HG03039 (cell line): Measurements from ENCODE around the gene C12orf76.
A peak's percentile ranks its signal among the peaks of the same experiment; 100 is the strongest.
"Not testable (repeated sequence)": the region's sequence is repeated elsewhere in the genome, so short reads cannot be mapped to it uniquely, and the experiment has no call there.

Experiments used
- ATAC-seq: cut with Tn5 transposase; IDR thresholded peaks from one replicate; pipeline ENCODE4 v1.9.1; 2021; ENCODE audit warnings: mild to moderate bottlenecking, moderate library complexity; ENCODE audit not compliant: unreplicated experiment

Gene C12orf76, protein sequence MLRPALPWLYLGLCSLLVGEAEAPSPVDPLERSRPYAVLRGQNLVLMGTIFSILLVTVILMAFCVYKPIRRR

DNA sequence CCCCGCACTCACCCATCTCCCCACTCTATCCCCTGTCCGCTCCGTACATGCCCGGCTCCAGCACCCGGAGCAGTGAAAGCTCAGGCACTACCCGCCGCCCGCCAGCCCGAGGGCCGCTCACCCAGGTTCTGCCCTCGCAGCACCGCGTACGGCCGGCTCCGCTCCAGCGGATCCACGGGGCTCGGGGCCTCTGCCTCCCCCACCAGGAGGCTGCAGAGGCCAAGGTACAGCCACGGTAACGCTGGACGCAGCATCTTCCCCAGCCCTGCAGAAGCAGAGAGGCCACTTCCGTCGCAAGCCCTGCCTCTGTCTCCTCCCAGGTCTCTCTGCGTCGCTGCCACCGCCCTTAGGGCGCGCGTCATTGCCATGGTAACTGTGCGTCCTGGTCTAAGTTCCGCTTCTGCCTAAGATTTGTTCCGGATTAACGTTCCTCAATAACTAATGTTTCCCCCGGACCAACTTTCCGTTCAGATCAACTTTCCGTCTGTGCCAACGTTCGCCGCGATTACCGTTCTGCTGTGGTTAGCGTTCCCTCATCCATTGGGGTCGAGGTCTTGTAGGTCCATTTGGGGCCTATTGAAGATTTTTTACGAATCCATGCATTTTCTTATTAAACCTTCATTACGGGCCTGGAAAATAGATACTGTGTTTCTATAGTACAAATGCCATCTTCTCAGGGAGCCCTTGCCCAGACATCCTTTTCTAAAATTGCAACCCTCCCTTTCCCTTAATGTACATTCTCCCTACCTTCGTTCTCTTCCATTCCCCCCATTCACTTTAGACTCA is at the start of gene C12orf76:
TSS of gene C12orf76 (minus strand) at position 281 of the 786 bp plus-strand sequence. CDS start at position 254, 27 bp downstream.
- ATAC-seq: peak; percentile 94

DNA sequence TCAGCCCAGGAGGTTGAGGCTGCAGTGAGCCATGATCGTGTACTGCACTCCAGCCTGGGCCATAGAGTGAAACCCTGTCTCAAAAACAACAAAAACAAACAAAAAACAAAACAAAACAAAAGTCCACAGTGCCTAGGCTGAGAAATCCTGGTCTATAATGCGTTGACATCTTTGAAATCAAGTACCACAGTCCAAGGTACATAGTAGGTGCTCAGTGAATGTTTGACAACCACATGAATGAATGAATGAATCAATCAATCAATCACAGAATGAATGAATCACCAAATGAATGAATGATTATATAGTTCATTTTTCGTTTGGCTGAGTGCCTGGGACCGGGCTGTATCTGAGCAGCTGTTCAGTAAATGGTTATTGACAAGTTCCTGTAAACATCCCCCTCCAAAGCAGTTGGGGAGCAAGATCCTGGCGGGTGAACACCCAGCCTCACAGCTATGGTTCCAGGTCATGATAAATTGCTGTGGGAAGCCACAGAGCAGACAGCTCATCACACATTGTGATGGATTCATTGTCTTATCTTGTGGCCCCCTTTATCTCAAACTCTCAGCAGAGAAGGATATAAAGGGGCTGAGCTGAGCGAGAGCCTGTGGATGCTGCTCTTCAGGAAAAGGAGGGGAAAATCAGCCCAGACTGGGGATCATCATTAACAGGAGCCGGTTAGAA is 45.4 kb upstream of the C12orf76 start:
- ATAC-seq: no peak

DNA sequence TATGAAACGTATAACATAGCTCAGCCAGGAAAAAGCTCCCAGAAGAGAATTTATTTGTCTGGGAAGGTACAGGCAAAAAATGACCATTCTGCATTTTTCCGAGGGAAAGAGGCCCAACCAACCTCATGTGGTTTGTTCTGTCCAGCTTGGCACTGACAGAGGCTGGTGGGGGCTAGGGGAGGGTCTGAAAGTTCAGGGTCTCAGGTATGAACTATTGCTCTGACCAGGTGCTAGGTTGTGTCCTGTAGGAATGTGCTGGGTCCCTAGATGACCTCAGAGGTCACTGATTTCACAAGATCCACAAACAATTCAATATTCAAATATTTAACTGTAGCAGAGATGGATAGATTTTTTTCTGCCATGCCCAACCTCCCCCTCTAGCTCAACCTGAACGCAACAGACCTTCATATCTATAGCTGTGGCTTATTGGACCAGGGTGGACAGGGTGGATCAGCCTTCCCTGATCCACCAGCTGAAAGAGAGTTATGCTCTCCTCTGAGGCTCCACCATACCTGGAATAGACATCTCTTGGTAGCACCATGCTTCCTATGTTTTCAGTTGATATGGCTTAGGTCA is 42.9 kb upstream of the C12orf76 start:
- ATAC-seq: no peak

DNA sequence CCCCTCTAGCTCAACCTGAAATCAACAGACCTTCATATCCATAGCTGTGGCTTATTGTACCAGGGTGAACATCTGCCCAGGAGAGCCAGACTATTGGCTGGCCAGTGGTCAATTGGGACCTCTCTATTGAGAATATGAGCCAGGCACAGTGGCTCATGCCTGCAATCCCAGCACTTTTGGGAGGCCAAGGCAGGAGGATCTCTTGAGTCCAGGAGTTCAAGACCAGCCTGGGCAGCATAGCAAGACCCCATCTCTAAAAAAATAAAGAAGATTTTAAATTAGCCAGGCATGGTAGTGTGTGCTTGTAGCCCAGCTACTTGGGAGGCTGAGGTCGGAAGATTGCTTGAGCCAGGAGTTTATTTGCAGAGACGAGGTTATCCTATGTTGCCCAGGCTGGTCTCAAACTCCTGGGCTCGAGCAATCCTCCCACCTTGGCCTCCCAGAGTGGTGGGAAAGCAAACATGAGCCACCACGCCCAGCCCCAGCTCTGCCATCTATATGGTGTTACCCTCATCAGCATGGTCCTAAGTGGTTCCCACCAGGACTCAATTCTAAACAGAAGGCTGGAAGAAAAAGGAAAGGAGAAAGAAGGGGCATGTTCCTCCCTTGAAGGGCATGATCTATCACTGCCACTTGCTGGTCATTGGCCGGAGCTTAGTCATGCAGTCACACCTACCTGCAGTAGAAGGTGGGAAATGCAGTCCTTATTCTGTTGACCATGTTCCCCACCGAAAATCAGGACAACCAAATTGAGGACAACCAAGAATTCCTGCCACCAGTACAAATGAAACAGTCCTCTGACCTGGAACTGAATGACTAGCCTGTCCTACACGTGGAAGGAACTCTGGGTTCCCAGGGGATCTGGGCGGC is 42.2 kb upstream of the C12orf76 start:
- ATAC-seq: no peak

DNA sequence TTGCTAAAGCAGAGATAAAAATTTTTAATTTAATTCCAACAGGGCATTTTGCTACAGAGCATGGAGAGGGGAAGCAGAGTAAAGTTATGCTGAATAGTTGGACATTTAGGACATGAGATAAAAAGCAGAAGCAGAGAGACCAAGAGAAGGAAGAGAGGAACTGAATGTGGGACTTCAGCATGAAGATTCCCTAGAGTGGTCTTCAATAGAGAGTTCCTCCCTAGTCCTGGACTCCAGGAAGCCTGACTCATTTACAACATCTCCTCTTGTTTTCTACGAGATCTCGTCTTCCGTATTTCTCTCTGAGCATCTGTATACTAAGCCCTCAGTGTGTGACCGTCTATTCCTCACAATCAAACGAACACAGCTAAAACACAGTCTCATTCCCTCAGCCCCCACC is 40.6 kb upstream of the C12orf76 start:
- no peak for ATAC-seq

DNA sequence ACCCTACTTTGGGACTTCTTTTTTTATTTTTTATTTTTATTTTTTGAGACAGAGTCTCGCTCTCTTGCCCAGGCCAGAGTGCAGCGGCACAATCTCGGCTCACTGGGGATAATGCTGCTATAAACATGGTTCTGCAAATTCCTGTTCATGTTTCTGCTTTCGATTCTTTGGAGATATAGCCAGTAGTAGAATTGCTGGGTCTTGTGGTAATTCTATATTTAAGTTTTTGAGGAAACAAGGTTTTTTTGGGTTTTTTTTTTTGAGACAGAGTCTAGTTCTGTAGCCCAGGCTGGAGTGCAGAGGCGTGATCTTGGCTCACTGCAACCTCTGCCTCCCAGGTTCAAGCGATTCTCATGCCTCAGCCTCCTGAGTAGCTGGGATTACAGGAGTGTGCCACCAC is 39.9 kb upstream of the C12orf76 start:
- not testable (repeated sequence) for ATAC-seq

DNA sequence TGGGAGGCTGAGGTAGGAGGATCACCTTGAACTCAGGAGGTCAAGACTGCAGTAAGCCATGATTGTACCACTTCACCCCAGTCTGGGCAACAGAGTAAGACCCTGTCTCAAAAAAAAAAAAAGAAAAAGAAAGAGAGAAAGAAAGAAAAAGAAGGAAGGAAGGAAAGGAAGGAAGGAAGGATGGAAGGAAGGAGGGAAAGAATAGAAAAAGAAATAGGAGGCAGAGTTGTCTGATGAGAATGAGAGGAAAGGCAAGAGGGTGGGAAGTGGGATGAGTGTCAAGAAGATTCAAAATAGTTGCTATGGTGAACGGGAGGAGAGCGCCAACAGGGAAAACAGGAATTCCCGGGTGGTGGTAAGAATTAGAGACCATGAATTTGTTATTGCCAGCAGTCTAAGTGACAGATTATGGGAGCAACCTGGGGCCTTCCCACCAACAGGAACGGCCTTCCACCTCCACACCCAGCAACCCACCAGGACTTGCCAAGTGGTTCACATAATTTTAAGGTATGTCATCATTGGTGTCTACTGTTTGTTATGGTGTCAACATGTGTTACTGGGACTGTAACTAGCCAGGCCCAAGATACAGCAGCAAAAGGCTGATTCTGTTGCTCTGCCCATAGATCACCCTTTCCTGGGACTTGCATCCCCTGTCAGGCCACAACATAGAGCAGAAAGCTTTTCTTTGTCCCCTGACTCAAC is 36.1 kb upstream of the C12orf76 start:
- no peak for ATAC-seq

DNA sequence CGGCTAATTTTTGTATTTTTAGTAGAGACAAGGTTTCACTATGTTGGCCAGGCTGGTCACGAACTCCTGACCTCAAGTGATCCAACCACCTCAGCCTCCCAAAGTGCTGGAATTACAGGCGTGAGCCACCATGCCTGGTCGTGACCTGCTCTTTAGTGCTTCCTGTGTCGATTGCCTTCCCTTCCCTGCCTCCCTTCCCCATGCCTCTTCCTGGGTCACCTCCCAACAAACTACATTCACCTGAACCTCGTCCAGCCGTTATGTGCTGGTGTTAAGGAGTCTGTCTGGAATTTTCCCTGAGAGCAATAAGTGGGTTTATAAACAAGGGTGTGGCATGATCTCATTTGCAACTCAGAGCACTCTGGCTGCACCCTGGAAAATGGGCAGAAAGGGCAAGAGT is 32.1 kb upstream of the C12orf76 start:
- no peak for ATAC-seq

DNA sequence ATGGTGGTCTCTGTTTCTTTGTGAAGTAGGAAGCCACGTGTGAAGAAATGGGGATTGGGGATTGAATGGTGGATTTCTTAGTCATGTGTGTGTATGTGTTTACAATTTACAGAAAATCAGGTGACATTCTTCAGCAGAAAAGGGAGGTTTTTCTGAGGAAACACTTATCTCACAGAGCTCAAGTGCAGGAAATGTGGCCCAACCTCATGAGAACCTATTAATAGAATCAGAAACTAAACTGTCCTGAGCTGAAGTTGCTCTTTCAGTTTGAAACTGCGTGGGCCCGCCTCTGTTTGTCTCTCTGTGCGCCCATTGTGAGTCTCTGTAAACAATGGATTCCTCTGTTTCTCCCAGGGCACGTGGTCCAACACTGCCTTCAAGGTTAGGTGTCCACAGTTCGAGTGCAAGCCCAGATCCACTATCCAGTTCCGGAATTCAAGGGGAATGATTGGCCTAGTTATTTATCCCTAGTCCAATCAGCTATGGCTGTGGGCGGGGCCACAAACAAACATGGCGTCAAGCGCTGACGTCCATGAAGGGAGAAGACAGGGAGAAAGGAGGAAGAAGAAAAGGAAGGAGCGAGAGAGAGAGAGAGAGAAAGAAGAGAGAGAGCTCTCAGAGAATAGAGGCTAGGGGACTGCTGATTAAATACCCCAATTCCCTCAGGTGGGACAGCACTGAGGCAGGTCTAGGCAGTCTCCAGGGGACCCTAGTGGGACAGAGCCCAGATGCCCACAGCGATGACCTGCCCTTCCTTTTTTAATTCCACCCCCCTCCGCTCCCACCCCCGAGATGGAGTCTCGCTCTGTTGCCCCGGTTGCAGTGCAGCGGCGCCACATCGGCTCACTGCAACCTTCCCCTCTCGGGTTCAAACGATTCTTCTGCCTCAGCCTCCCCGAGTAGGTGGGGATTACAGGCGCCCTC is 31.4 kb upstream of the C12orf76 start:
- peak; percentile 78 for ATAC-seq

DNA sequence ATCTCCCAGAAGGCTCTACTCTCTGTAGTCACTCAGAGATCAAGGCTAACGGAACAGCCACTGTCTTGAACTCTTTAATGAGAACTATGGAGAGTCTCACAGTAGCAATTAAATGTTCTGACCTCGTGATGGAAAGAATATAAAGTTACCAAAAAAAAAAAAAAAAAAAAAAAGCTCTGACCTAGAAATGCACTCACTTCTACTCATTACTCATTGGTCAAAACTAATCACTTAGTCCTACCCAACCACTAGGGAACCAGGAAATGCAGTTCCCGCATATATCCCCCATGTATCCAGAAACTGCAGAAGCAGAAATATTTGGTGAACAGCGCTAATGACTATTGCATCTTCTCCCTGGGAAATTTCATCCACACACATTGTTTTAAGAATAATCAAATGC is 29.5 kb upstream of the C12orf76 start:
- ATAC-seq: no peak

DNA sequence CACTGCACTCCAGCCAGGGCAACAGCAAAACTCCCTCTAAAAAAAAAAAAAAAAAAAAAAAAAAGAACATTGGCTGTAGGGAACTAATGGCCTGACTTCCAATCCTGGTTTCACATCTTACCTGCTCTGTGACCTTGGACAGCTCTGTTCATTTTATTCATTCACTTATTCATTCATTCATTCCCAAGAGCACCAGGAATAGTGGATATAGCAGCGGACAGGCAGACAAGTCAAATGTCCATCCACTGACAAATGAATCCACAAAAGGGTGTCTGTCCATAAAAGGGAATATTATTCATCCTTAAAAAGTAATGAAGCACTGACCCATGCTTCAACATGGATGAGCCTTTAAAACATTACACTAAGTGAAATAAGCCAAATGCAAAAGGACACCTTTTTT is 27.6 kb upstream of the C12orf76 start:
- ATAC-seq: no peak

DNA sequence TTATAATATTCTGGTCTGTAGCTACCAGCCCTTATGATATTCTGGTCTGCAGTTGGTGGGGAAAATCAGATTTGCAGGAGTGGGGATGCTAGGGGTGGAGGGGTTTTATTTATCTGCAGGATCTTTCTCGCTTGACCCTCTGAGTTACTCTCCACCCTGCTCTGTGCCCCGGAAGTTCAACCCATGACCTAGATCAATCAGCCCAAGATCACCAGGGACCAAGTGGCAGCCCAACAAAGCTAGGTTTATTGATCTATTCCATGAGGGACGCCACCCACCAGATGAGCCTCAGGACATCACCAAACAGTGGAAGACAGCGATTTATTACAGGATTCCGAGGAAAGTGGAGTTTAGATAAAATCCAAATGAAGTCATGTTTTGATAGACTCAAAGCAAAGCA is 25.8 kb upstream of the C12orf76 start:
- ATAC-seq: no peak

DNA sequence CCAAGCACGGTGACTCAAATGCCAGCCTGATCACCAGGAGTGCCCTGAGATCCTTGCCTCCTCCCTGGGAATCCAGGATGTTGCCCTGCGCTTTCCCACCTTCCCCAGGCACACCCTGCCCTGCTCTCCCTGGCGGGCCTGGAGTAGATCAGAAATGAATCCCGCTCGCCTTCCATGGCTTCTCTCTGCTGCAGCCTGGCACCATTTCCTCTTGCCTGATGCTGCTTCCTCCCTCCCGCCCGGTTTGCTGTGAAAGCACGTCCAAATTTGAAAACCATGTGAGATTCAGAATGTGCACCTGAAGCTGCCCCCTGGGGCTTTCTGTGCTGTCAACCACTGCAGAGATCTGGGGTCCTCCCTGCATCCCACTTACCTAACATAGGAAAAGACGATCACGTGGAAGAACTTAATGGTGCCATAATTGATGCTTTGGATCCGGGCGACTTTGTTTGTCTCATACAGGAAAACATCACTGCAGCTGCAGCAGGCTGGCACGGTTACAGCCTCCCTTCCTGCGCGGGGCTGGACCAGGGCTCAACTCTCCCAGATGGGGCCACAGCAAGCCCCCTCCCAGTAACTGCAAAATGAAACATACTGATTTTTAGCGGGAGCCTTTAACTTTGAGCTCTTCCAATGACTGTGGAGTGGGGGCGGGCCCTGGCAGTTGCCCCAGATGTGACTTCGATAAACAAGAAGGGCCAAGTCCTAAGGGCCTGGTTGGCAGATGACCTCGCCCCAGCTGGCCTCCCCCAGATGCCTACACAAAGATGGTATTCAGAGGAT is 24.9 kb upstream of the C12orf76 start:
- no peak for ATAC-seq

DNA sequence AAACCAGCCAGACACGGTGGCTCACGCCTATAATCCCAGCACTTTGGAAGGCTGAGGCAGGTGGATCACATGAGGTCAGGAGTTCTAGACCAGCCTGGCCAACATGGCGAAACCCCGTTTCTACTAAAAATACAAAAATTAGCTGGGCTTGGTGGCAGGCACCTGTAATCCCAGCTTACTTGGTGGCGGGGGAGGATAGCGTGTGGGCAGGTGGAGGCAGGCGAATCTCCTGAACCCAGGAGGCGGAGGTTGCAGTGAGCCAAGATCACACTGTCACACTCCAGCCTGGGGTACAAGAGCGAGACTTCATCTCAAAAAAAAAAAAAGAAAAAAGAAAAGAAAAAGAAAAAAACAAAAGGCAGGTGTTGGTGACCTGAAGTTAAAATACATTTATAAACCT is 24.3 kb upstream of the C12orf76 start:
- ATAC-seq: not testable (repeated sequence)

DNA sequence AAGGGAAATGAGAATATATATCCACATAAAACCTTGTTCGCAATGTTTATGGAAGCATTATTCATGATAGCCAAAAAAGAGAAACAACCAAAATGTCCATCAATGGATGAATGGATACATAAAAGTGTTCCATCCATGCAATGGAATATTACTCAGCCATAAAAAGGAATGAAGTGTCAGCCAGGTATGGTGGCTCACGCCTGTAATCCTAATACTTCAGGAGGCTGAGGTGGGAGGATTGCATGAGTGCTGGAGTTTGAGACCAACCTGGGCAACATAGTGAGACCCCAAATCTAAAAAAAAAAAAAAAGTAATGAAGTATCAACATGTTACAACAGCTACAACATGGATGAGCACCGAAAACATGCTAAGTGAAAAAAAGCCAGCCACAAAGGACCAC is 23.6 kb upstream of the C12orf76 start:
- ATAC-seq: no peak

DNA sequence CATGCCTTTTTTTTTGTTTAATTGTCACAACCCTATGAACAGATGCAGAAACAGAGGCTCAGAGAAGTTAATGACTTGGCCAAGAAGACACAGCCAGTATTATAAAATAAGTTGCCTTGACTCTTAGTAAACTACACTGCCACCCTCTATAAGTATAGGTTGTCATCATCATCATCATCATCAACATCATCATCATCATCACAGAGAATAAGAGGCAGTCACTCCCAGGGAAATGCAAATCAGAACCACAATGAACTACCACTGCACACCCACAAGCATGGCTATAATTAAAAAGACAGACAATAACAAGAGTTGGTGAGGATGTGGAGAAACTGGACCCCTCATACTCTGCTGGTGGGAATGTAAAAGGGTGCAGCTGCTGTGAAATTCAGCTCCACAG is 23.2 kb upstream of the C12orf76 start:
- ATAC-seq: no peak

DNA sequence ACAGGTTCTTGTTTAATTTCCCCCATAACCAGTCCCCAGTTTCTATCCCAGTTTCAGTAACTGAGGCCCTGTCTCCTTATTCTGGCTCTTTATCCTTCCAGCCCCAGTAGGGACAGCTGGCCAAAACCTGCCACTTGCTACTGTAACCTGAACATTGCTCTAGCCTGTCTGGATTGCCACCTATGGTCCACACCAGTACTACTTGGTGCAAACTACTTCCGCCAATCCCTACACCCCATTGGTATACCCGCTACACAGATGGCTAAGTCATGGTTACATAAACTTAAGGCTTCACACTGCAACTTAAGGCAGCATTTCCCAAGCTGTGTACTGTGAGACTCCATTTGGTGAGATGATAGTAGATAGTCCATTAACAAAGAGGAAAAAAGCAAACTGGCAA is 20.3 kb upstream of the C12orf76 start:
- no peak for ATAC-seq

DNA sequence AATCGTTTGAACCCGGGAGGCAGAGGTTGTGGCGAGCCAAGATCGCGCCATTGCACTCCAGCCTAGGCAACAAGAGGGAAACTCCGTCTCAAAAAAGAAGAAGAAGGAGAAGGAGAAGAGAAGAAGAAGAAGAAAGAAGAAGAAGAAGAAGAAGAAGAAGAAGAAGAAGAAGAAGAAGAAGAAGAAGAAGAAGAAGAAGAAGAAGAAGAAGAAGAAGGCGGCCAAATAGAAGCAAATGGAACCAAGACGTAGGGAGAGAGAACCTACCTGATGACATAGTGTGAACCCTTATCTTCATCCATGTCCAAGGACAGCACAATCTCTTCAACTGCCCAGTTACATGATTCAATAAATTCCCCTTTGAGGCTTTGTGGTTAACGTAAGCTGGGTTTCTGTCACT is 19.8 kb upstream of the C12orf76 start:
- not testable (repeated sequence) for ATAC-seq

DNA sequence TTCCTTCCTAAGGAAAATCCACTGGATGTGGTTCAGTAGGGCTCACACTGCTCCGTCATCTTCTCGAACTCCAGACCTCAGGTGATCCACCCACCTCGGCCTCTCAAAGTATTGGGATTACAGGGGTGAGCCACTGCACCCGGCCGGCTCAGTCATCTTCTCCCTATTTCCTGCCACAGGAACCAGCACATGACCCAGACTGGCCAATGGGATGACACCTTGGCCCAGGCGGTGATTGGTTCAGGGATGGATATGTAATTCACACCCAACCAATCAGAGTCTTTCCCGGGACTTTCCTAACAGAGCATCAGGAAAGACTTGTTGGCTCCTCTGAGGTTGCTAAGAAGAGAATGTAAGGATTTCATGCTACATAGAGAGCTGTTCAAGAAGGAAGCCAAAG is 19.2 kb upstream of the C12orf76 start:
- no peak for ATAC-seq
